ENCODE results near the gene TRIM66.

Gene TRIM66

GRCh38 chr11:8658321-8659057, 24.0 kb downstream of the TRIM66 start:
- no peak for DNase-seq (ENCODE audit: low read depth in 3 of 3)

- no peak for DNase-seq (ENCODE audit: low read depth in 3 of 3)
Measured at GRCh38 chr11:8656291-8656690, 26.2 kb downstream of the TRIM66 start.

GRCh38 chr11:8654503-8654902, 28.0 kb downstream of the TRIM66 start:
- DNase-seq (ENCODE audit: low read depth in 3 of 3), result no peak

DNA sequence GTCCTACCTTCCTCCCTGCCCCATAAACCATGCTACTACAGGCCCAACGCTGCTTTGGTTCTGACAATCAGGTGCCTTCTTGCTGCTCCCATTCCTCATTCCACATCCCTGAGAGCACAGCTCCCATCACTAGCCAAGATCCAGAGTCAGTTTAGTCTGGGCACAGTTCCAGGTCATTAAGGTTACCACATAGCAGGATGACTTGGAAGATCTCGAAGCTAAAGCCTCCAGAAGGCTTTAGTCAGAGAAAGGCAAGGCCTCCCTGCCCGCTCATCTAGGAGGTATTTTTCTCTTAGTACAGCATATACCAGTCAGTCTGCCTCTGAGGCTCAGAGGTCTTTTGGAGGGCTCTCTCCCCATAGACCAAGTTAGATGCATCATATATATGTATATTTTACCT, 30.3 kb downstream of the TRIM66 start:
- DNase-seq (ENCODE audit: low read depth in 3 of 3), result no peak

DNA sequence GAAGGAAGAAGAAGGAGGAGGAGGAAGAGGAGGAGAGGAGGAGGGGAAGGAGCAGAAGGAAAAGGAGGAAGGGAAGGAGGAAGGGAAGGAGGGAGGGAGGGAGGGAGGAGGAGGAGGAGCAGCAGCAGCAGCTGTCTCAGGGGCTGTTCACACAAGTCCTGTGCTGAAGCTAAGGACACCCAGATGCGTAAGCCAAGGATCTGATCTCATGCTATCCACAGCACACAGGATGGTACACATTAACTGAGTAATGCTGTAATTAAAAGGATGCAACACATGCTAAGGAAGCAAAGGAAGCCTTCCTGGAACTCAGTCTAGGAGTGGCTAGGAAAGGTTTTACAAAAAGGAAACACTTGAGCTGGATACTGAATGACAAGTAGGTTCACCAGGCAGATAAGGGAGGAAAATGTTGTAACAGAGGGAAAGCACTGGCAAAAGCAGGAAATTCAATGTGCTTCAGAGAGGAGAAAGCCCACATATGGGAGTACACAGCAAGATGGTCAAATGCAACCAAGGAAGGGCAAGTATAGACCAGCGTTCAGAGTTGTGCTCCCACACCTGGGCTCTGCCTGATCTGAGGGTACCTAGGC, 32.0 kb downstream of the TRIM66 start:
- DNase-seq (ENCODE audit: low read depth in 3 of 3), result no peak

DNA sequence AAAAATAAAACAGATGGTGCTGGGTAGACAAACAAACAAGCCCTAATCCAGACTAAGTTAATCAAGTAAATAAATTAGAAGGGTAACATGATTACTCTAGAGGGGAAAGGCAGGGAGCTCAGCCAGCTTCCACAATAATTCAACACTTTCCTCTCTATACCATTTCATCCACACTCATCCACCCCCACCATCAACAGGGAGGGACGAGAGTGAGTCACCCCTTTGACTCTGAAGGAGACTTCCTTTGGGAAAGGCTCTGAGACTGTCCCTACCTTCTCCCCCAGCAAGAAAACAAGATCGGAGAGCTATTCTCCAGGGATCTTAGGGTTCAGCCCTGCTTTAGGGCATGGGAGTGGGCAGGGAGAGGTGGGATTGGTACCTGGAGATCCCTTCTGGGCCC, 33.1 kb downstream of the TRIM66 start:
- DNase-seq (ENCODE audit: low read depth in 3 of 3), result no peak

- no peak for DNase-seq (ENCODE audit: low read depth in 3 of 3)
Measured at GRCh38 chr11:8646873-8647272, 35.6 kb downstream of the TRIM66 start.

DNA sequence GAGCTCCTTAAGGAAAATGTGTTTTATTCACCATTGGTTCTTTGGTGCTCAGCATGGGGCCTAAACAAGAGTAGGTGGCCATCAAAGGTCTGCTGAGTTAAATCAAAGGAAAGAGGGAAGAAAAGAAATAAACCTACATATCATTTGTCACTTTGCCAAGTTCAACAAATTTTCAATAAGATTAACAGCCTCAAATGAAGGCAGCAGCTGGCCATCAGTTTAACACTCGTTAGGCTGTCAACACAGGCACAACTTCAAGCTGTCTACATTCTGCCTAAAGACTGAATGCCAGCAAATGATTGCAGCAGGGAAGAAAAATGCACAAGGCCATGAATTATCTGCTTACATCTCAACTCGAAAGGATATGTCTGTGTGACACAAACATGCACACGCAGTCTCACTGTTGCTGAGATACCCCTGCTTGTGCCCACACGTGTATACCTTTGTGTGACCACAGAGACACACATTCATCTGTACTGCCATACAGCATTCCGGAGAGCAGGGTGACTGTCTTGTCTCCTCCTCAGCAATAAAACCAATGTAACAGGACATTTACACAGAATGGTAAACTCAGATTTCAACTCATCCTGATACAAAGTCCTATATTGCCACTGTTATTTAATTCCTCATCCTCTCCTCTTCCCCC, 40.1 kb downstream of the TRIM66 start:
- DNase-seq (ENCODE audit: low read depth in 3 of 3), result no peak

DNA sequence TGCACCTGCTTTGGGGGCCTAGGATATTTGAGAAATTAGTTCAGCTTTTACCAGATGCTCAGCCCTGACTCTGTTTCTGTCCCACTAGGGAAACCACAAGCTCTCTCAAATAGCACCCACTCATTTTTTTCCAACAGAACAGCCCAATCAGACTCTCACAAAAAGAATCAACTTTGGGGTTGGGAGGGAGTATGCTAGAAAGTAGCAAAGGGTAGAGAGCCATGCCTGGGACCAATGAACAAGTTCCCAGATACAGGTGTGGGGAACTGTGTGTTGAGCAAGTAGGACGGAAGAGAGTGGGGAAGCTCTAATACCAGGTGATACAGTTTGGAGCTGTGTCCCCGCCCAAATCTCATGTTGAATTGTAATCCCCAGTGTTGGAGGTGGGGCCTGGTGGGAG, 41.1 kb downstream of the TRIM66 start:
- DNase-seq (ENCODE audit: low read depth in 3 of 3), result no peak

- no peak for DNase-seq (ENCODE audit: low read depth in 3 of 3)
Measured at GRCh38 chr11:8640267-8640906, 42.1 kb downstream of the TRIM66 start.

DNA sequence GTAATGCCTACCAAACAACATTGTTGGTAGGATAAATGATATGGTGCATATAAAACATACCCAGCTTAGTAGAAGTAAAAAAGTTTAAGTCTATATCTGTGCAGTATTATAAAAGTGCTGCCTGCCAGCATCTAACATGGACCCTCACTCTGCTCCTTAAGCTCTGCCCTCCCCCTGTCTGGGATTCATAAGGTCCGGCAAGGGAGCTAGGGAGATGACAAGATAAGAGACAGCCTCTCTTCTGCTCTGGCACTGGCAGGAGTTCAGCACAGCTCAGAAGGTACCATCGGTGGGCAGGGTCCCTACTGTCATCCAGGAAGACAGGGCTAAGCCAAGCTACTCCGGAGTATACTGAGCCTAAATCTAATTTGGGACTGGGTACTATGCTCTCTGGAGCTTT, 42.8 kb downstream of the TRIM66 start:
- no peak for DNase-seq (ENCODE audit: low read depth in 3 of 3)

GRCh38 chr11:8638300-8638699, 44.2 kb downstream of the TRIM66 start:
- DNase-seq (ENCODE audit: low read depth in 3 of 3), result no peak

DNA sequence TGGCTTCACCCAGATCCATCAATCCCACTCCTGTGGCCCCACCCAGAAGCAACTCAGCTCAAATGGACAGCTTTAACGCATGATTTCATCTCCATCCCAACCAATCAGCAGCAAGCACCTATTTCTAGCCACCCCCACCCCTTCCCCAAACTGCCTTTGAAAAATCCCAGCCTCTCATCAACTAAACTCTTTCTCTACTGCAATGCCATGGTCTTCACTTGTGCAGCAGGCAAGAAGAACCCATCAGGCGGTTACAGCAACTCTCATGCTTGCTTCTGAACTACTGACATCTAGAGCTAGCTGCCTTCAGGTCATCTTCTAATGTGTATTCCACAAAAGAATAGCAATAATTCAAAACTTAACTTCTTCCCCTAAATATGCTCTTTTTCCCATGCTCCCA, 46.3 kb downstream of the TRIM66 start:
- DNase-seq (ENCODE audit: low read depth in 3 of 3), result no peak

GRCh38 chr11:8634498-8634897, 48.0 kb downstream of the TRIM66 start:
- no peak for DNase-seq (ENCODE audit: low read depth in 3 of 3)

DNA sequence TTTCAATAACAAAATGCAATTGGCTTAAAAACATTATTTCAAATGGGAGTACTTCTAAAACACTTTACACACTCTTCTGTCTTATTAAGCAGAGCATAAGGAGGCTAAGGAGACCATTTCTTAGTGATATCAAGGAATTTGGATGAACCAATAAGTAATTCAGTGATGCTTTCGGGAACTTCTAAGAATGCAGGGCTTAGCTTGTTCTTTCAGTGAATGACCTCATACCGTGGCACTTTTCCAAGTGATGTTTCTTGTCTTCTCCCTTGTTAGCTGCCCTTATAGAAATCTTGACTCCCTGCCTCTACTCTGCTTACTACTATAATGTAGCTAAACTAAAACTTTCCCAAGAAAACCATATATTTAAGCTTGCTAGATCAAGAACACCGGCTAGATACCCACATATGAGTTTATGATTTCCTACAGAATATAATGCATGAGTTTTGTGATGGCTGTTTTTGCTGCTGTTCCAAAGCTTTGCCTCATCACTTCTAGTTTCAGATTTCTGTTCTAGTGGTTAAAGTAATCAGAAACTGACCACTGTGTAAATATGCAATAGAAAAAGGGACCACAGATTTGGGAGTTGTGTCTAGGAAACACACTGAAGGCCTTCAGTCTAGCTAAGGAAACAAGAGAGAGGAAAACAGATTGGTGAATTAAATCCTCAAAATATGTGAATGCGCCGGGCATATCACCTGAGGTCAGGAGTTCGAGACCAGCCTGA, 50.9 kb downstream of the TRIM66 start:
- DNase-seq (ENCODE audit: low read depth in 3 of 3), result no peak

- DNase-seq (ENCODE audit: low read depth in 3 of 3), result no peak
Measured at GRCh38 chr11:8624698-8625097, 57.8 kb downstream of the TRIM66 start.

- DNase-seq (ENCODE audit: low read depth in 3 of 3), result no peak
Measured at GRCh38 chr11:8621147-8621546, 61.3 kb downstream of the TRIM66 start.

- no peak for DNase-seq (ENCODE audit: low read depth in 3 of 3)
Measured at GRCh38 chr11:8617063-8617462, 65.4 kb downstream of the TRIM66 start.

DNA sequence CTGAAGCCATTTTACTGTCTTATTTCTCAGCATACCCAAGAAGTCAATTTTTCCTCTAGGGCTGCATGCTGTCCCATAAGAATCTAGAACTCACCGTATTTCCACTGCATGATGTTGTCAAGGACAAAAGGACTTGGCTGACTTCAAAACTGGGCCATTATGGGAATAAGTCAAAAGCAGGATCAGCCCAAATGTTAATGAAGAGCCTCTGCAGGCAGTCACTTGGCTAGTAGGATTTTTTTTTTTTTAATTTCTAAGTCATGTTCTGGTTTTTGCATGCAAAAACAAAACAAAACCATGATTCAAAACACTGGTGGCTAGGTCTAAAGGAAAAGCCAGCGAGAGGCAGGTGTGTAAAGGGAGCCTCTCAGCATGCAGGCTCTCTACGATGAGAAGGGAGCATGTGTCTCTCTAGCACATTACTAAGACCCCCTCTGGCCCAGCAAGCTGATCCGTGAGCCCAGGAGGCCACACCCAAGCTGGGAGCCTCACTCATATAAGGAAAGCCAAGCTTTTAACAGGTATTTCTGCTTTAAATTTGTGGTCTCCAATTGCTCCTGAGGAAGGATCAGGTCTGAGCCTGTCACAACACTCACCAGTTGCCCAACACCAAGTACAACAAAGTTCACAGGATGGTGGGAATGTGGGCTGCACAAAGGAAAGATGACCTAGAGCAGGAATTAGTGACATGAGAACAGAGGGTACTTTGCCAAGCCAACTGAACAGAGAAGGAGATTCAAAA, 67.0 kb downstream of the TRIM66 start:
- no peak for DNase-seq (ENCODE audit: low read depth in 3 of 3)

DNA sequence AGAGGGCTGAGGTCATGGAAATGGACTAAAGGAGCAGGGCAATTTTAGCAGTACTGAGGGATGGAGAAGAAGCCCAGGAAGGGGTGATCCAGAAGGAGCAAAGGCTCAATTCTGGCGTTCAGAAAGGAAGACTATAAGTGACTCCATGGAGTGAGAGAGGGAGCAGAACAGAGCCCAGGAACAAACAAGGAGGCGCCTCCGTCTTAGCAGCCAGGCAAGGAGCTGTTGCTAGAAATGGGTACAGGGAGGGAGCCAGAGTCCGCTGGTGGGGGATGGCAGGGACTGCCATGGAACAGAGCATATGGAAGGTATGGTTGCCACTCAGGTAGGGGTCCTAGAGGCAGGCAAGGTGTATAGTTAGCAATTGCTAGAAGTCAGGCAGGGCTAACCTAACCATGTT, 68.0 kb downstream of the TRIM66 start:
- DNase-seq (ENCODE audit: low read depth in 3 of 3), result no peak

GRCh38 chr11:8613036-8613435, 69.4 kb downstream of the TRIM66 start:
- no peak for DNase-seq (ENCODE audit: low read depth in 3 of 3)
